OCI-LY1 (cell line): ENCODE data around the gene TPRG1.

ENCODE experiments used
- CTCF ChIP-seq: fragments of 200-600 bp; sonication (generic), shearing (Covaris generic); IDR thresholded peaks from 2 replicates; pipeline ENCODE4 v1.5.1; 2017; ENCODE audit warnings: mild to moderate bottlenecking, antibody characterized with exemption, low read length, moderate library complexity, mixed read lengths
- EZH2 ChIP-seq: fragments of 200-600 bp; sonication (generic), shearing (Covaris generic); IDR thresholded peaks from 2 replicates; pipeline ENCODE4 v1.8.0; 2017; ENCODE audit warnings: borderline replicate concordance, mixed run types, mild to moderate bottlenecking, antibody characterized with exemption, low read length, moderate library complexity, mixed read lengths

DNA sequence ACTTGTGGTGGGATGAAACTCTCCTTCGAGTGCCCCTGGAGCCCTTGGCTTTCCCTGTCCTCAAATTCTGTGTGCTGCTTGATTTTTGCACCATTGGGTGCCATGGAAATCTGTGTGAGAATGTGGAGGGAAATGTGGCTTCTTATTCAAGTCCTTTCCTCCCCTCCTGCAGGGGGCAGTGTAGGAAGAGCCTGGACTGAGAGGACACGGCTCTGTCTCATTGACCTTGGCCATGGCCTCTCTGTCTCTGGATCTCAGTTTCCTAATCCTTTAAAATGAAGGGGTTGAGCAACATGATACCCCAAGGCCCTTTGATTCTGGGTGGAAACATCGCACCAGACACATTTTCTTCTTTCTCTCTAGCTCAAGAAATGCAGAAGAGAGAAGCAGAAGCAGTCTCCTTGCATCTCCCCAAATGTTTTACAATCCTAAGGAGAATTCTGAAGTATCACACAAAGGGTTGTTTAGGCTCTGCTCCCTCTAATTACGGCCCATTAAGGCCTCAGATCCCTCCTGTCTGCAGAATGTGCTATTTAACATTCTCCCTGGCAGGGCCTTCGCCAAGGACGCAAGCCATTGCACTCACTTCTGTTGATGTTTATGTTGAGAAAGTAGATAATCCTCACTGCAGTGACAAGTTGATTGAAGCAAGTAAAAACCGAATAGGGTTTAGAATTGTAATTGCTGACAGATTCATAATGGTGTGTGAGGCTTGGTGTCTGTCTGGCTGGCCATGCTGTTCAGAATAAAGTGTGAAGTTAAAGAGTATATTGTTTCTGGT, 169.1 kb downstream of the TPRG1 start:
- TF ChIP-seq CTCF (peak; percentile 60), EZH2 (no peak)
